T-helper 2 cell treated with Interferon-gamma antibody and Interleukin-4, amounts not matched to agents 100 ng/mL and 5 ng/mL, for 36 hours (primary cell): ENCODE results near the gene TRPV6. TPM values are rescaled to one million over a fixed set of nuclear protein-coding genes. Genes with fewer than 3 reads are reported as not detected.

Experiments used
- intact Hi-C: fragments of 100-400 bp; cut with micrococcal nuclease; formaldehyde crosslinking; loops from one replicate; pipeline ENCODE4 v1.15.1; 2023
- total RNA-seq: library from RNA; stranded (reverse); gene quantifications from 2 replicates; pipeline ENCODE4 v1.2.3, GENCODE V29; 2022

Gene TRPV6
- total RNA-seq, 1 donor from 2014 or later: not detected

DNA sequence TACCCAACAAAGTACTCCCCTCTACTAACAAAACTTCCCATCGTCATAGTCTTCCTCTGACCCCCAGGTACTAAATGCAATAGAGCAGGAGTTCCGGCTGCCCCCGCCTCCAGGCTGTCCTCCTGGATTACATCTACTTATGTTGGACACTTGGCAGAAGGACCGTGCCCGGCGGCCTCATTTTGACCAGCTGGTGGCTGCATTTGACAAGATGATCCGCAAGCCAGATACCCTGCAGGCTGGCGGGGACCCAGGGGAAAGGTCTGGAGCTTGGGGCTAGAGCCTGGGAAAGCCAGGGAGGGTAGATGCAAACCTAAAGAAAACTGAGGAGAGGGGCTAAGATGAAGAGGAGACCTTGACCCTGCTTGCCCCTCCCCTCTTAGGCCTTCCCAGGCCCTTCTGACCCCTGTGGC, 15.4 kb downstream of the TRPV6 start:
- intact Hi-C loops: no loop called here

DNA sequence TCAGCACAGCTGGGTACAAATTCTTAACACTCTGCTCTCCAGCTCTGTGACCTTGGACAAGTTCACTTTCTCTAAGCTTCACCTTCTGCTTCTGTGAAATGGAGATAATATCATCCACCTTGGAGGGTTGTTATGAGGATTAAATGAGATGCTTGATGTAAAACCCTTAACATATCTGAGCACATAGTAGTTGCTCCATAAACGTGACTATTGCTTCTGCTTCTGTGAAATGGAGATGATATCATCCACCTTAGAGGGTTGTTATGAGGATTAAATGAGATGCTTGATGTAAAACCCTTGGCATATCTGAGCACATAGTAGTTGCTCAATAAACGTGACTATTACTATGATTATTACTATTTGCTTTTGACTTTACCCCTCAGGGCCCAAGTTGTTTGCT, 16.1 kb downstream of the TRPV6 start:
- intact Hi-C loops: no loop called here

DNA sequence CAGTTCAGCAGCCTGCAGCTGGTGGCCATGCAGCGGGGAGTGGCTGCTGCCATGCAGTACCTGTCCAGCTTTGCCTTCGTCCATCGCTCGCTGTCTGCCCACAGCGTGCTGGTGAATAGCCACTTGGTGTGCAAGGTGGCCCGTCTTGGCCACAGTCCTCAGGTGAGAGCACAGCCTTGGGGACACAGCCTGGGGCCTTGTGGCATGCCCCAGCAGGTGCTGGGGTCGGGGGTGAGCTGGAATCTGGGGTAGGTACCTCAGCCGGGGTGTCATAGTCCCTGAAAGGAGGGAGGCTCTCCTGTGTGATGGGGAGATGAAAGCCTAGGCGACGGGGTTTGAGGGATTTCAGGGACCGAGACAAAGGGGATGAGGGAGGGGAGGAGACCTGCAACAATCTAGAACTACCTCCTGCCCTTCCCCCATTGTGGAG, 16.5 kb downstream of the TRPV6 start:
- intact Hi-C loops: no loop called here

DNA sequence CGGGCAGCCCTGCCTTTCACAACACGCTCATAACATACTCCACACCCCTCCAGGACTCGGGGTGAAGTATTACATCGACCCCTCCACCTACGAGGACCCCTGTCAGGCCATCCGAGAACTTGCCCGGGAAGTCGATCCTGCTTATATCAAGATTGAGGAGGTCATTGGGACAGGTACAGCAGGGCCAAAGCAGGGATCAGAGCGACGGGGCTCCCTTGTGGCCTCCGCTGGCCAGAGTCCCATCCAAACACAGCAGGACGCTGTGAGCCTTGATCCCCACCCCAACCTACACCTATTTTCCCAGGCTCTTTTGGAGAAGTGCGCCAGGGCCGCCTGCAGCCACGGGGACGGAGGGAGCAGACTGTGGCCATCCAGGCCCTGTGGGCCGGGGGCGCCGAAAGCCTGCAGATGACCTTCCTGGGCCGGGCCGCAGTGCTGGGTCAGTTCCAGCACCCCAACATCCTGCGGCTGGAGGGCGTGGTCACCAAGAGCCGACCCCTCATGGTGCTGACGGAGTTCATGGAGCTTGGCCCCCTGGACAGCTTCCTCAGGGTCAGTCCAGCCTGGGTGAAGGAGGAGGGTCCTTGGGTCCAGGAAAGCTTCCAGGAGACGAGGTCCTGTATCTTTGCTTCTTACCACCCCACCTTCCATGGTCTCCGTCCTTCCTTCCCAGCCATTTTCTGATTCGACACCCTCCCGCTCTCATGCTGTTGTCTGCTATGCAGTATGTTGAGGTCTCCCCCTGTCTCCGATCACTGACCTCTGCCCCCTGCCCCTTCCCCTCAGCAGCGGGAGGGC, 17.2 kb downstream of the TRPV6 start:
- intact Hi-C loops: no loop called here

DNA sequence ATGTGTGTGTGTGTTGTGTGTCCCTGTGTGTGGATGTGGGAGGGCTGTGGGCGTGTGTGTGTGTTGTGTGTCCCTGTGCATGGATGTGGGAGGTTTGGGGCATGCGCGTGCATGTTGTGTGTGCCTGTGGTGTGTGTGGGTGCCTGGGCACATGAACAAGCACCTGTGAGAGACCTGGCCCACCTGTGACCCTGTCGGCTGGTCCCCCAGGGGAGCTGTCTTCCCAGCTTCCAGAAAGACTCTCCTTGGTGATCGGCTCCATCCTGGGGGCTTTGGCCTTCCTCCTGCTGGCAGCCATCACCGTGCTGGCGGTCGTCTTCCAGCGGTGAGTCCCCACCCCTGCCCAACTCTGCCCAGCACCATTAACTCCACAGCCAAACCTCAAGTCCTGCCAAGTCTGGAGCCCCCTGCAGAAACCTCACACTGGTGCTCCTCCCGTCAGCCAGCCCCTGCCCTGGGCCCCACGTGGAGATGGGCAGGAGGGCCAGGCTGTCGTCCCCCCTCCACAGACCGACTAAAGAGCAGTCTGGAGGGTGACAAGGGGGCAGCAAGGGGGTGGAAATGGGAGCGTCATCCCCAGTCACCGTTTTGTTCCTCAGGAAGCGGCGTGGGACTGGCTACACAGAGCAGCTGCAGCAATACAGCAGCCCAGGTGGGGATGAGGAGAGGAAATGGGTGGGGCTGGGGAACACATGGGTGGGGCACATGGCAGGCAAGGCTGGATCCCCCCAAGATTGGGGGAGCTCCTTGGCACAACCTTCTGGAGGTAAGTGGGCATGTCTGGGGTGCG, 18.0 kb downstream of the TRPV6 start:
- intact Hi-C loops: no loop called here

DNA sequence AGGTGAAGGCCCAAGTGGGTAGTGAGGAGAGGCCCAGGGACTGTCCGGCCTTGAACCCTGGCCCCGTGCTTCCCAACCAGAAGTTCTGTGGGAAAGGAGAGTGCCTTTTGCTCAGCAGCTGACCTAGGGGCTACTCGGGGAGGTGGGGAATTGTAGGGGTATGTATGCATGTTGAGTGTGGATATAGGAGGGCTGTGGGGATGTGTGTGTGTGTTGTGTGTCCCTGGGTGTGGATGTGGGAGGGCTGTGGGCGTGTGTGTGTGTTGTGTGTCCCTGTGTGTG, 18.5 kb downstream of the TRPV6 start:
- intact Hi-C loops: no loop called here

DNA sequence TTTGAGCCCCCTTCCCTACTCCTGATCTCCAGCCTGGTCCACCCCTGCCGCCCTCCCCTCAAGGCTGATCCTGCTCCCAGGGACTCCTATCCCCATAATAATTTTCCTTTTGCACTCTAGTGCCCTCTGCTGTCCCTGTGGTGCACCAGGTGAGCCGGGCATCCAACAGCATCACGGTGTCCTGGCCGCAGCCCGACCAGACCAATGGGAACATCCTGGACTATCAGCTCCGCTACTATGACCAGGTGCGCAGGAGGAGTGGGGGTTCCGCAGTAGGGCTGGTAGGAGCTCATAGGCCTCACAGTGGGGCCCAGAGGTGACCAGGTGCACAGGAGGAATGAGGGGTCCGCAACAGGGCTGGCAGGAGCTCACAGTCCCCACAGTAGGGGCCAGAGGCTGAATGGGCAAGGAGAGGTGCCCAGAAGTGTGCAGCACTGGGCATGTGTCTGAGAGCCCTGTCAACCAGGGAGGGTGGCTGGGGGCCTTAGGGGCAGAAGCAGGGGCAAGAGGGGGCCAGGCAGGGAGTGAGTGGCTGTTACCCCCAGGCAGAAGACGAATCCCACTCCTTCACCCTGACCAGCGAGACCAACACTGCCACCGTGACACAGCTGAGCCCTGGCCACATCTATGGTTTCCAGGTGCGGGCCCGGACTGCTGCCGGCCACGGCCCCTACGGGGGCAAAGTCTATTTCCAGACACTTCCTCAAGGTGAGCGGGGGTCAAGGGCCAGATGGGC, 19.0 kb downstream of the TRPV6 start:
- intact Hi-C loops: no loop called here

DNA sequence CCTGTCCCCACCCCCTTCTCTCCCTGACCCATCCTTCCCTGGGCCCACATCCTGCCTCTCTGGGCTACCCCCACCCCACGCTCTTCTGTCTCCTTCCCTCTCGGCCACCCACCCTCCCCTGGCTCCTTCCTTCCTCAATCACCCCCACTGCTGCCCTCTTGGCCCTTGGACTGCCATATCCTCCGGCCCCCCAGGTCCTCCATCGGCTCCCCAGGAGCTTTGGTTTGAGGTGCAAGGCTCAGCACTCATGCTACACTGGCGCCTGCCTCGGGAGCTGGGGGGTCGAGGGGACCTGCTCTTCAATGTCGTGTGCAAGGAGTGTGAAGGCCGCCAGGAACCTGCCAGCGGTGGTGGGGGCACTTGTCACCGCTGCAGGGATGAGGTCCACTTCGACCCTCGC, 19.8 kb downstream of the TRPV6 start:
- intact Hi-C loops: no loop called here

DNA sequence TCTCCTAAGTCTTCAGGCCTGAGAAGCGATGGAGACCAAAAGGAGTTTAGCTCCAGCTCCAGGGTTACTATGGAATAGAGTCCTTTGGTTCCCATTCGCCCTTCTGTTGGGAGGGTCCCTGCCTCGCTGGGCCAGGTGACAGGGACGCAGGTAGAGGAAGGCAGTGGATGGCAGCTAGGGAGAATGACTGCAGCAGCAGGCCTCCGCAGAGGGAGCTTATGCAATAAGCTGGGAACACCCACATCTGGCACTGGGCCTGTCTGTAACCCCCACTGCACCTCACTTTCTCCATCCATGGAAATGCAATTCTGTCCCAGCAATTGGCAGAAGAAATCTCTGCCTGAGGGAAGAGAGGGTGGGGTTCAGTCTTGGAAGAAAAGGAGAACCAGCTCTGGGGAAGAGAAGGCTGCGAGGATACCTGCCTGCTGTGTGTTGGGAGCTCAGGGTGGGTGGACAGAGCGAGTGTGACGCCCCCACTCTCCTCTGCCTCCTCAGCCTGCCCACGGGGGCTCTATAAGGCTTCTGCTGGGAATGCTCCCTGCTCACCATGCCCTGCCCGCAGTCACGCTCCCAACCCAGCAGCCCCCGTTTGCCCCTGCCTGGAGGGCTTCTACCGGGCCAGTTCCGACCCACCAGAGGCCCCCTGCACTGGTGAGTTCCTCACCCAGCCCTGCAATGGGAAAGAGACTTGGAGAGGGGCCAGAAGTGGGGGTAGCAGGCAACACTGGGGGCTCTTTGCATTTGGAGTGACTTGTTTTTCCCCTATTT, 20.4 kb downstream of the TRPV6 start:
- intact Hi-C loops: no loop called here

DNA sequence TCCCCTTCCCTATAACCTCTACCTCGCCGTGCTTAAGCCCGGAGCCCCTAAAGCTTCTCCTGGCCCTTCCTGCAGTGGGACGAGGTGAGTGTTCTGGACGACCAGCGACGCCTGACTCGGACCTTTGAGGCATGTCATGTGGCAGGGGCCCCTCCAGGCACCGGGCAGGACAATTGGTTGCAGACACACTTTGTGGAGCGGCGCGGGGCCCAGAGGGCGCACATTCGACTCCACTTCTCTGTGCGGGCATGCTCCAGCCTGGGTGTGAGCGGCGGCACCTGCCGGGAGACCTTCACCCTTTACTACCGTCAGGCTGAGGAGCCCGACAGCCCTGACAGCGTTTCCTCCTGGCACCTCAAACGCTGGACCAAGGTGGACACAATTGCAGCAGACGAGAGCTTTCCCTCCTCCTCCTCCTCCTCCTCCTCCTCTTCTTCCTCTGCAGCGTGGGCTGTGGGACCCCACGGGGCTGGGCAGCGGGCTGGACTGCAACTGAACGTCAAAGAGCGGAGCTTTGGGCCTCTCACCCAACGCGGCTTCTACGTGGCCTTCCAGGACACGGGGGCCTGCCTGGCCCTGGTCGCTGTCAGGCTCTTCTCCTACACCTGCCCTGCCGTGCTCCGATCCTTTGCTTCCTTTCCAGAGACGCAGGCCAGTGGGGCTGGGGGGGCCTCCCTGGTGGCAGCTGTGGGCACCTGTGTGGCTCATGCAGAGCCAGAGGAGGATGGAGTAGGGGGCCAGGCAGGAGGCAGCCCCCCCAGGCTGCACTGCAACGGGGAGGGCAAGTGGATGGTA, 21.5 kb downstream of the TRPV6 start:
- intact Hi-C loops: no loop called here

DNA sequence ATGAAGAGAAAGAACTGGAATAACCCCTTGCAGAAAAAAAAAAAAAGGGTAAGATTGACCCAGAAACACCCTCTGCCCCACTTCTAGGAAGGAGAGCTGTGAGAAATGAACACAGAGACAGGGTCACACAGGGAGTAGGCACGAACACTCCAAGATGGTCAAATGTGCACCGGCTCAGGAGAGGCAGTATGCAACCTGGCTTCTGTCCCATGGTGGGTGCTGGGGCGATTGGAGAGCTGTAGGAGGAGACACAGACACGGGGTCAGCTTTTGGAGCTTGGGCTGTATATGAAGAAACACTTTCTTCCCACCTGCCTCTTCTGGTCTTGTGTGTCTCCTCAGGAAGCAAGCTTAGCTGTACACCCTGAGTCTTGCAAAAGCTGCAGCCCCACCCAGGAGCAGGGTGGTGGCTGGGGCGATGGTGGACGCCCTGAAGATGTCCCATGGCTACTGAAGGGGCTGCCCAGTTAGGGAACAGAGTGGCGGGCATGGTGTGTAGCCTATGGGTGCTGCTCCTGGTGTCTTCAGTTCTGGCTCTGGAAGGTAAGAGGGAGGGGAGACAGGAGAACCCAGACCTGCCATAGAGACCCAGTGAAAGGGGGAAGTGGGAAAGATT, 22.7 kb downstream of the TRPV6 start:
- intact Hi-C loops: no loop called here

DNA sequence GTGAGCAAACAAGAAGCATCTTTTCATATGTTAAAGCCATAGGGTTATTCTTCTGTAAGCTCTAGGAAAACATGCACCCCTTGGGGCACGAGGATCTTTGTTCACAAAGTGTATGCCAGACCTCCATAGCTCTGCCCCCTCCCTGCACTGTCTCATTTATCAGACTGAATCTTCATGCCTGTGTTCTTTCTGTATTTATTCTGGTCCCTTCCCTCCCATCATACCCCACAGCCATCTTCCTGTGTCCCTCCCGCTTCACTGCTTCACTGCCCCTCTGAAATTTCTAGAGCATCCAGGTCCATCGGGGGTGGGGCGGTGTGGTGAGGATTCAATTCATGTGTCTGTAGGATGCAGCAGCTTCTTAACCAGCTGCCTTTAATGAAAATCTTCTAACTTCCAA, 23.2 kb downstream of the TRPV6 start:
- intact Hi-C loops: no loop called here

DNA sequence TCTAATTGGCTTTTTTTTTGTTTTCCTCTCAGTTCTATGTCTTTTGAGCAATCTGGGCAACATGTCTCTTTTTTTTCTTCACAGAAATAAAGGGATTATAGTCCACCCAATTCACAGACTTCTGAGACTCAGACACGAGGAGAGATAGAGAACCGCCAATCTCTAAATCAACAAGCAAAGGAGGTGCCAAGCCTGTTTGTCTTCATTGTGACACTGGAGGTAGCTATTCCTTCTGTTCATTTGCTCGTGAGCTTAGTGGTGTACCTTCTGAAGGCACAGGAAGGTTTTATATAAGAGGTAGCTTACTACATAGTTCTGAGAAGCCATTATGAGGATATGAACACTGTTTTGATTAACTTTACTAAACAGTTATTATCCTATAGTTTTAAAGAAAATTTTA, 24.6 kb downstream of the TRPV6 start:
- intact Hi-C loops: no loop called here

DNA sequence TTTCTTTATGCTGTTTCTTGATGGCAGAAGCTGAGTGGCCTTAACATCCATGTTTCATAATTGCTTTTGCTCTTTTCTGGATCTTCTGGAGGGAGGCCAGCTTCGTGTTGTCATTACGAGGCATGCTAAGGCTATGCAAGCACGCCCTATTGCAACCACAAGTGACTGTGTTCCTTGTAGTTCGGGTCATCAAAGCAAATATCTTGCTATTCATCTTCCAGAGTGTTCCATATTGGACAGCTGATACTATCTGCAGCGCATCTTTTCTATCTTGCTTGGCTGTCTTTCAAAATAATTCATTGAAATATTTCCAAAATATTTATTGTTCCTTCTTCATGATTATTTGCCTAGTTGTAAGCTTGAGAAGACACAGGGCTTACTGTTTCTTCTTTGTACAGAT, 25.7 kb downstream of the TRPV6 start:
- intact Hi-C loops: loop anchor here (10.0 kb wide), 1 partner anchor 355 kb away; no protein-coding TSS in a partner anchor

DNA sequence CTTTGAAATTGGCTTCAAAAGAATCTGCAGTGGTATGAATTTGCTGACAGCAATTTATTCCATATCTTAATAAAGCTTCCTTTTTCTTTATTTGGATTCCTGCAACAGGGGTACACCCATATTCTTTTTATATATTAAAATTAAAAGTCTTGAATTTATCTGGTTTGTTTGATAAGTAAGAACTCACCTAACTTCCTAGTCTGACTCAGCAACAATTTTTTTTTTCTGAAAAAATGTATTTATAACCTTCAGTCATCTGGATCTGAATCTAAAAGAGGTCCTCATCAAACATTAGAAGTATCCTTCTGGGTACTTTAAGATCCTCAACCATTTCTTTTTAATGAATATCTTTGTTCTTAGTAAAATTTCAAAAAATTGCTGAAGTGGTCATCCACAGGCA, 26.1 kb downstream of the TRPV6 start:
- intact Hi-C loops: loop anchor here (10.0 kb wide), 1 partner anchor 355 kb away; no protein-coding TSS in a partner anchor

DNA sequence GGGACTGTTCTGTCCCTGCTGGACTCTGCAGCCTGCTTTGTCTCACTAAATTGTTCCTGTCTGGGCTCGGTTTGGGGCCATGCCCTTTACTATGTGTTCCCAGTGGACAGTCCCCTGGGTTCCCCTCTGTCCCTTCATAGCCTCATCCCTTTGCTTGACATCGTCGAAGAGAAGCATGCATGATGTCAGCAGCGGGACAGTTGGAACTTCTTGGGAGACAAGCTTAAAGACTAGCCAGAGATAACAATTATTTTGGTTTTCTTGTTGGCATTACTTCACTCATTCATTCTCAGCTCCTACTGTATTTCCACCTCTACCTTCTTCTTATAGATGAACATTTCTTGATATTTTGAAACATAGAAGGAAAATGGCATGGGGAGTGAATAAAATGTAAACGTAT, 27.9 kb downstream of the TRPV6 start:
- intact Hi-C loops: loop anchor here (10.0 kb wide), 1 partner anchor 357 kb away; no protein-coding TSS in a partner anchor

DNA sequence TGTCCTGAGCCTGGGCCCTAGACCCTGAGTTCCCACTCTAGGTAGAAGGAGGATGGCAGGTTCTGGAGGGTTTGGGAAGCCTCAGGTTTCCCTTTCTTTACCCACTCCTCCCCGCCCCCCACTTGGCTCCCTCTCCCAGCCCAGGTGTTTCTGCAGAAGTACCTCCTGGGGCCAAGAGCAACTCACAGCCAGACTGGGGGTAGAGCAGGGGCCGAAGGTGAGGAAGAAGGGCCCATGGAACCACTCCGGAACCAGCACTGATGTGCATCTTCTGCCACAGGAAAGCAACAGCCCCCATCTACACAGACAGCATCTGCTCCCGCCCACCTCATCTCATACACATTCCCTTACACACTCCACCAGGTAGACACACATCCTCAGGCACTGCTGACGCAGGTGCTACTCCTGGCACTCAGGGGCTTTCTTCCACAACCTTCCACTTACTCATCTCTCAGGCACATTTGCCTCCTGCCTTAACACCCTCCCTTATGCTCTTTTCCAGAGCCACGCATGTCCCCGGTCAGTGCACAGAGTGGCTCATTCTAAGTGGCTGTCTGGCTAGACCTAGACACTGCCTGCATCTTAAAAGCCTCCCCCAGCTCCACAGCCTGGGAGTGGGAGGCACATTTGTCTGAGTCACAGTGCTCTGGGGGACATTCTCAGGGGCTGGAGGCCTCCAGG, 28.8 kb downstream of the TRPV6 start:
- intact Hi-C loops: loop anchor here (10.0 kb wide), 1 partner anchor 358 kb away; no protein-coding TSS in a partner anchor

DNA sequence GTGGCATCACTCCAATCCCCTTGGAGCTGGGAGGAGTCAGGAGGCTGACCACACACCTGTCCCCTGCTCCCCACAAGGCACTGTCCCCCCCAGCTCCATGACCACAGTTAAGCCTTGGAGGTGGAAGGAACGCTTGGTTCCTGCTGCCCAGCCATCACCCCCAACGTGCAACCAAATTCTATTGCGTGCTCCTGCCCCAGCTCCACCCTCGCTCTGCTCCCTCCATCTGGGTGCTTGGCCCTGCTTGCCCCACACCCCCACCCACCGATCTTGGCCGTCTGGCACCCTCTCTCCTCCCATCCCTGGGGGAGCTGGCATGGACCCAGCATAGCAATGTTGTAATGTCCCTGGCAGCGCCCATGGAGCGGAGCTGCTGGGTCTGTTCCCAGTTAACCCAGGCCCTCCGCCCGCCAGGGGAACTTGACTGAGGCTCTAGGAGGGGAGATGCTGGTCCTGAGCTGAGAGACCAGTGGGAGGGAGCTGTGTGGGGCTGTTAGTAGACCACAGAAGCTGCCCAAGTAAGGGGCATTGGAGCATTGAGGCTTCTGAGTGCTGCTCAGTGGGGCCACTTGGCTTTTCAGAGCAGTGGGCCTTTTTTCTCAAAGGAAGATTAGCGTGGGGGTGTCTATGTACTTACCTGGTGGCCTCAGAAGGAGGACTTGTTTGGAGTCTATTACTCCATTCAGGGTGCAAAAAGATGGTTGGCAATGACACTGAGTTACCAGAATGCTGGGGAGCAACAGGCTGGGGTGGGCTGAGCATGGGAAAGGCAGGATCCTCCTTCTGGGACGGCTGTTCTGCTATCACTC, 29.6 kb downstream of the TRPV6 start:
- intact Hi-C loops: loop anchor here (2.0 to 10.0 kb wide), 3 partner anchors 47 to 359 kb away; no protein-coding TSS in a partner anchor
